ENCODE data around the gene SLC8A1.

The SLC8A1 gene

DNA sequence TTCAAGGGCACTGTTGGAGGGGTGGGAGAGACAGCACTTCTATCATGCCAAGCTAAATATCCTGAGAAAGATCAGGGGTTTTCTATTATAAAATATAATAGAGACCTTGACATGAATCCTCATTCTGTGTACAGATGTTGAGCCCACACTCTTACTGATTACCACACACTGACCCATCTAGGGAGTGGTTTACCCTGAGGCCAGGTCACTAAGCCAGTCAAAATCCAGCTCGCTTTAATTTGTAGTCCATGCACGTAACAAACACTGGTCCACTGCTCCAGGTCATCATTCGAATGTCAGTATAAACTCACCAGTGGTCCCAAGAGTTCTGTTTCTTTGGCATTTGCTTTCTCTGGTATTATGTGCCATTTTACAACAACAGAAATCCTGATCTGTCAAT, 96.4 kb downstream of the SLC8A1 start:
- no peak for DNase-seq (ENCODE audit: low read depth, low spot score)

DNA sequence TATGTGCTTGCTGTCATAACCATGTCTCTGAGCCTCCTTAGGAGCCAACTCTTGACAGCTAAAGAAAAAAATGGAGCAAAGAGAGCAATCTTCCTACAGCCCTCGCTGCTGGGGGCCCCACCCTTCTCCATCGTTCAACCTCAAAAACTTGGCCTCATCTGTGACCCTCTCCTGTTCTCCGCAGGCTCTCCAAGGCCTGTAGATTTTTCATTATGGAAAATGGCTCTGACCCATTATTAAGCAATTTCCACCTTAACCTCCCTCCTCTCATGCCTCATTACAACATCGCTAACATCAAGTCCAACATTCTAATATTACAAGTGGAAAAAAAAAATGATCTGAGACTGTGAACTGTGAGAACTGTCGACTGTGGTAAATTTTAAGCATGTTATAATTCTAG, 98.7 kb downstream of the SLC8A1 start:
- DNase-seq (ENCODE audit: low read depth, low spot score): no peak

DNA sequence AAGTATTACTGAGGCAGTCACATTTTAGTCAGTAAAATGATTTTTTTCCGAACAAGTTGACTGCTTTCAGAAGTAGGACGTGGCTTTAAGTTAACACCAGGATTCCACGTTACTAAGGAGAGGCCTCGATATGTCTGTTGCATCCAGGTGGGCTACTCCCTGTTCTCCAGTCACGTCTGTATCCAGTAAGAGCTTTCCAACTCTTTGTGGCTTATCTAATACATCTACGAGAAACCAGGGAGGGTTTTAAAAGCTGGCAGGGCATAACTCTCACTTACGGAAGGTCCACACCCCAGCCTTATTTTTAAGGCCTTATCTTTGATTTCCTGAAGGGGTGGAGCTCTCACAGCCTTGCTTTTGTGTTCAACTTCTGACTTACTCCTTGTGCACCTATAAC, 99.2 kb downstream of the SLC8A1 start:
- DNase-seq (ENCODE audit: low read depth, low spot score): no peak

DNA sequence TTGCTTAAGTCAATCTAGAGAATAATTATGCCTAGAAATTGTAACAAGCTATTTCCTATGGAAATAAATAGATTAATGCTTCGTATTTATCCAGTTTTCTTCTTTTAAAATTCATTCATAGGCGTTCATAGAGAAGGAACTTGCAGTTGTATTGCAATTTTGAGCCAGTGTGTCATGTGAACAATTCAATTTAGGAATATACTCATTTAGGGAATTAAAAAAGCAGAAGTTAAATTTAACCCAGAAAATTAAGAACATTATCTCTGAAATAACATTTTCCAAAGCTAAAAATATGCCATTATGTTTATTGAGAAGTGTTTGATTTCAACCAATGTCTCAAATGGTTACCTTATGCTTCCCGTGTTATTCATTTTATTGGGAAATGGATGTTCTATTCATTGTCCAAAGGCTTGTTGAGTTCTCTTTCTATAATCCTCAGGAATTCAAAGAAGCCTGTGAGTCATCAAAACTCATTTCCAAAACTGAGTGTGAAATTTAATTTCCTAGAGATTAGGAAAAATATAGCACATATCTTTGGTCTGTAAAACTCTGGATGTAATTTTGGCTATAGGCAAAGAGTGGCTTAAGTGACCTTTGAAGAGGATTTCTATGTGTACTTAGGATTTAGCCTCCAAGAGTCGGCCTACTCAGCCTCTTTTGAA, 99.7 kb downstream of the SLC8A1 start:
- no peak for DNase-seq (ENCODE audit: low read depth, low spot score)

DNA sequence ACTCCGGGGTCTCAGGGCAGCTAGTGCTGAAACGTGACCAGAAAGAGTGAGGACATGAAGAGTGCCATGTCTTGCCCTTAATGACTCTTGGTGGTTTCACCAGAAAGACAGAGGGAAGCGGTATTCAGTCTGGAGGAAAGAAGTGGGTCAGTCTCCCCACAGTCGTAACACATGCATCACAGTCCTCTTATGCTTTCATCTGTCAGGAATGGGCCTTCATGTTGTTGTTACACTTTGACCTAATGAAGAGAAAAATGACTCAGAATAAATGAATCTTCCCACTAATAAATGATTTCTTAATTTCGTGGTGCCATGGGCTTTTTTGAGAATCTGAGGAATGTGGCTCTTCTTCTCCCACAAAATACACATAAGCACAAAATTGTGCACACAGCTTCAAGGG, 103.2 kb downstream of the SLC8A1 start:
- no peak for DNase-seq (ENCODE audit: low read depth, low spot score)

DNA sequence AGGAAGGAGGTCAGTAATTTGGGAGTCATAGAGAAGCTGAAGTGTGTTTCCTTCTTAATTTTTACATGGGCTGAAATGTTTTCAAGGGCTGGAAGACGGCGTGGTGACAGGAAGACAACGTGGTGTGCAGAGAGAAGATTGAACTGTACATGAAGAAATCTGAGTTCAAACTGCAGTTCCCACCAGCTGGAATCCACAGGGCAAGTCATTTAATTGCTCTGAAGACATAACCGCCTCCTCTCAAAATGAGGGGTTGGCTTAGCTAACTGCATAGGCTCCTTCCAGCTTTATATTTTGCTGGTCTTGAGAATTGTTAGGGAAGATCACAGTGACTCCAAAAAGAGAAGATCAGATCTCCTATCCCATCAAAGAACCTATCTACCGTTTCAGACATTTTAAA, 103.9 kb downstream of the SLC8A1 start:
- no peak for DNase-seq (ENCODE audit: low read depth, low spot score)

DNA sequence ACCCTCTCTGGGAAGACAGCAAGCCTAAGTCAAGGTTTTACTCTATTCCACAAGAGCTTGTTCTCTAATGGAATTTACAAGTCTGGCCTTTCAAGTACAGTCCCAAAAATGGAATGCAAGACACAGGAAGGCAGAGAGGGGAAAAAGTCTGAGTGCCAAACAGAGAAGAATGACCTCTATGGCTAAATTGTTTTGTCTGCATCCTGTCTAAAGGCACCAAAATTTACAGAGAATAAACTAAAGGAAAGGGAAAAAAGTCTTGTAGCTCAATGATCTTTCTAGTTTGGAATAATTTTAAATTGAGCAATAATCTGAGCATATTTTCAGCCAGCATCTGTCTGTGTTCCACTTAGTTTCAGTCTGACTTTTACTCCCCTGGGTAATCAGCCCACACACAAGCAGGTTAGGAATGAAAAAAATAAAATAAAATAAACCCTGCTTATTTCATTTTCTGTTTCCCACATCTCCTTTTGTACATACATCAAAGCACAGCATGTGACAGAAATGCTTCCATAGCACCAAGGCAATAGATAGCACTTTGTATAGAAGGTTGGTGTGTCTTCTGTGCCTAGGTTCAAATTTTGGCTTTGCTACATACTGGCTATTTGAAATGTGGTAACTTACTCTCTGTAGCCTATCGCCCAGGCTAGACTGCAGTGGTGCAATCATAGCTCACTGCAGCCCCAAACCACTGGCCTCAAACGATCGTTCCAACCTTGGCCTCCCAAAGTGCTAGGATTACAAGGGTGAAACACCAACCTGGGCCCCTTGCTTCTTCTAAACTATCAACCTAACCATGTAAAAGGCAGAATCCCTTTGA, 105.1 kb downstream of the SLC8A1 start:
- no peak for DNase-seq (ENCODE audit: low read depth, low spot score)

DNA sequence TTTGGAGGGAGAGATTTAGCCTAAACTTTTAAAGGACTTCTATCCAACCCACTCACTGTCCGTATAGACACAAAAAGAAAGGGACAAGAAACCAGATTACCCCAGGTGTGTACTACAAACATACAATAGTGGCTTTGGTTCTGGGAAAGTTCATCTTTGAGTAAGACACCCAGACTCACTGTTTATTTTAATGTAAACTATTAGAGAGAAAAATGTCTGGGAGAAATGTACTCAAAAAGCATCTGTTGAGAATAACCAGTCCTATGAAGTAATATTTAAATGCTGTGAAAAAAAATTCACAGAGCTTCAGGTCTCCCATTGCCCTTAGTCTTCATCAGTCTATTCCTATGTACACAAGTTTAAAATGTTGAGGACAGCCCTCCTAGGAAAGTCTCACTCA, 107.5 kb downstream of the SLC8A1 start:
- DNase-seq (ENCODE audit: low read depth, low spot score): no peak

DNA sequence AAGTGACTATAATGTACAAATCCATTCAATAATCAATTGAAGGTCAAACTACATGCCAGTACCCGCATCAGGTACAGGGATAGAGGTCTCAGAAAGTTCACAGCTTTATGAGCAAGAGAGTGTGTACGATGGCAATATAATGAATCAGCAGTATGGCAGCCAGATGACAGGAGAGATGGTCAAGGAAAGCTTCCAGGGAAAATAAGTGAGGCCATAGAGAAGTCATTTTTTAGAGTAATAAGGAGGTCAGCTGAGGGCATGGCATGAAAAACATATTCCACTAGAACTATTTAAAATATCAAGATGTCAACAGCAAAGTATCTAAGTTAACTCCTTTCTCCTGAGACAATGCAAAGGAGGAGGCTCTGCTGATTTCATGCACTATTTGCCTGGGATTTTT, 108.0 kb downstream of the SLC8A1 start:
- no peak for DNase-seq (ENCODE audit: low read depth, low spot score)

DNA sequence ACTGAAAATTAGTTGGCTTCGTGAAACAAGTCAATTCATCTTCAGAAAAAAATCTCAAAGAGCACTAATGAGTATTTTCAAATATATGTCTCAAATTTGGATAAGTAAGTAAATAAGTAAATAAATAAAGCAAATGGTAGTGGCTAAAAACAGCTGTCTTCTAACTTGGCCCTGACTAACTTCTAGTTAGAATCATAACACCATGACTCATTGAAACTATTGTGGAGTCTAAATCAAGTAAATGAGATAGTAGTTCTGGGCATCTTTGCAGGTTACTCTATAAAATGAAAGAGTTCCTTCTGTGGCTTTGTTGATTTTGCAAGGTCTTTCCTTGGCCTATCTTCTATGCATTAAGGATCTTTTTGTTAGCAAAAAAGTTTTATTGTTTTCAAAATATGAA, 110.7 kb downstream of the SLC8A1 start:
- DNase-seq (ENCODE audit: low read depth, low spot score): no peak

DNA sequence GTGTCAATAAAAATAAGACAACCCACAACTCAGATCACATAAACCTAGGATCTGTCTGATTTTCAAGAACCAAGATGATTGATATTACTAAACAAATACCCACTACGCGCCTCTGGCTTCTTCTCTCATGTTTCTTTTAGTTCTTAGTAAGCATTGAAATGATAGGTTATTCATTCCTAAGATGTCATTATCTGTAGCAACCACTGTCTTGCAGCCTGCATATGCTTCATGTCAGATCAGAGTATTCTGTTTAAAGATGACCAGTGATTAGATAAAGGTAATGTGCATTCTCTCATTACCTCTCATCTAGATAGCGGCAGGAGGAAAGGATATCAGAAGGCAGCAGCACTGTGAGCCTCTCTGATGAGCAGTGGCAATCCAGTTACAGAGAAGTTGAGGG, 112.9 kb downstream of the SLC8A1 start:
- no peak for DNase-seq (ENCODE audit: low read depth, low spot score)

DNA sequence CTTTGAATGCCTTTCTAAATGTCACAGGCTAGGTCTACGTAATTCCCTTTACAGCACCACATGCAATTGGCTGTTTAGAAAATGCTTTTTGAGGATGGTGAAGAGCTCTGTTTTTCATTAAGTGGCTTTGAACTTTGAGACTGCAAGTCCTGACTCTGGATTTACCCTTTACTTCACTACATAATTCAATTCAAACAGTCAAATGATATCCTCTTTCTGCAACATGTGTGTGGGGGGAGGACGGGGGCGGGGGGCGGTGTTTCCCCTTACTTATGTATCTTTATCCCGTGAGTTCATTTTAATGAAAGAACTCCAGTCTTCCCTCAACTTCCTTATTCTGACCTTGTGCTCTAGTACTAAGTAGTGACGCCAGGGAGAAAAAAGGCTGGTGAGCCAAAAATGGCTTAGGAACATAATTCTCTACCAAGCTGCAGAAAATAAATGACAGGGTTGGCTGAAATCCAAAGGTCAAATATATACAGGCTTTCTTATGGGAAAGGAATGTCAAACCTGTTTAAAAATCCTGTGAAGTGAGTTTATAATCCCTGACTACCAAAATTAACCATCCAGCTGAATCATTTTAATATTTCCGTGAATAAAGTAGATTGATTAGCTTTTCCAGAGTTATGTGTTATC, 119.6 kb downstream of the SLC8A1 start:
- DNase-seq (ENCODE audit: low read depth, low spot score): no peak

DNA sequence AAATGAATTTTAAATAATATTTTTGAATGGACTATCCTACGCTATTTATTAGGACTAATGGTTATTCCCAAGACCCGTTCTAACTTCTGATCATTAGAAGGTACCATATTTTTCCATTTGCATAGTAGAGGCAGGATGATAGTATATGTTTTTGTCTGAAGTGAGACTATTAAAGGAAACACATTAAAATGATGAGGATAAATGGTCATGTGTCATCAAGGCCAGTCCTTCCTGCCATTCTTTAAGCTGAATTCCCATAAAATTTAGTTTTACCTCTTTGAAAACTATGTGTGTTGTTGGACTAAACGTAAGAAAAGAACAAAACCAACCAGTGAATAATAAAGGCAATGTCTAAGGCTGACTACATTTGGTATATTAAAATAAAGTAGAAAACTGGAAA, 121.8 kb downstream of the SLC8A1 start:
- DNase-seq (ENCODE audit: low read depth, low spot score): no peak

DNA sequence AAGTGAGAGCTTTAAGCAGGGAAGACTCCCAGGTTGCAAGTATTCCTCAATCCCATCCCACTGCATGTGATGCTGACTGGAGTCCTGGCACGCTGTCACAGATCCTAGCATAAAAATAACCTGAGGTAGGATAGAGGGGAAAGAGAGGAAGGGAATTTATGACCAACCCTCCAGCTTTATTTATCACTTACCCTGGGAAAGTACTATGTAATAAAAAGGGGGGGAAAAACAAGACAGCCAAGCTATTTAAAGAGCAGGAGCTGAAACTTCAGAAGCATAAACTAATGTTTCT, 122.2 kb downstream of the SLC8A1 start:
- no peak for DNase-seq (ENCODE audit: low read depth, low spot score)

DNA sequence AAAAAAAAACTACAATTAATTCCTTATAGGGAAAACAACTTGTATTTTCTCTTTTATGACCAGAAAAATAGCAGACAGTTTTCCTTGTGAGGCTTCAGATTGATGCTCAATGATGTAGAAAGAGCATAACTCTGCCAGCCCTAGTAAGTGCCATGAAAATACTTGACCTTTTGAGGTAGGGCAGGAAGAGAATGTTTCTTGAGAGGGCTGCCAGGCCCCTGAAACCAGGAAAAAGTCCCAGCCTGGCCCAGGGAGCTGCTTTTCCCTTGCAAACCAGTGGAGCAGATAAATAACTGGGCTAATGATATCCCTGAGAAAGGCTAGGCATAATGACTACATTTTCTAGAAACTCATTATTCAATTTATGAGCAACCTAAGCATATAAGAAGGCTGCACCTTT, 126.8 kb downstream of the SLC8A1 start:
- DNase-seq (ENCODE audit: low read depth, low spot score): no peak

DNA sequence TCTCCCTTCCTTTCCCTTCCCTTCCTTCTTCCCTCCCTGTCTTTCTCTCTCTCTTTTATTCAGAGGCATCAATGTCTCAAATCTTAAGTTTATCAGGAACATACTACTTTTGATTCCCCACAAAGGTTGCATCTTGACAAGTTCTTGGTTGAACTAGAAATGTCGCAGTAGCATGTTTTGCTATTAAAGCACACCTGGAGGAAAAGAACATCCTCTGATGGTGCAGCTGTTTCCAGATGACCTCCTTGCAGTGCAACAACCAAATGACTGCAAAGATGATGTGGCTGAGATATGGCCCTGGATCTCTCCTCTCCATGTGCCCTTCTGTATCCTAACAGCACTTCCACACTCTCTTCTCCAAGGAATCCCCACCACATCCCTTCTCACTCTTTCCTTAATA, 127.2 kb downstream of the SLC8A1 start:
- DNase-seq (ENCODE audit: low read depth, low spot score): no peak

DNA sequence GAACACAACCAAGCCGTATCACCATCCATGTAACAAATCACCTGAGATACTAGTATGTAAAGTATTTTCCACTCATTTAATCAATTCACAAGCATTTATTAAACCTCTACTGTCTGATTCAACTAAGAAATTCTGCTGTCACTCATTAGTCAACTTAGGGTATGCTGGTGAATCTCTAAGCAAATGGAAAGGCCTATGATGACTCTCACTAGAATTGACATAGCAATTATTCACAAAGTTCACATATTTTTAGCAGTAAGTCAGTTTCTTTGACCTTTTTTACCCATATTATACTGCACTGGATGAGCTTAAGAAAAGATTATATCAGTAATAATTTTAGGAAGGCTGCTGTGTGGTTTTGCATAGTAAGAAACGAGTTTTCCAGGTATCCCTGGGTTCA, 130.1 kb downstream of the SLC8A1 start:
- DNase-seq (ENCODE audit: low read depth, low spot score): no peak

DNA sequence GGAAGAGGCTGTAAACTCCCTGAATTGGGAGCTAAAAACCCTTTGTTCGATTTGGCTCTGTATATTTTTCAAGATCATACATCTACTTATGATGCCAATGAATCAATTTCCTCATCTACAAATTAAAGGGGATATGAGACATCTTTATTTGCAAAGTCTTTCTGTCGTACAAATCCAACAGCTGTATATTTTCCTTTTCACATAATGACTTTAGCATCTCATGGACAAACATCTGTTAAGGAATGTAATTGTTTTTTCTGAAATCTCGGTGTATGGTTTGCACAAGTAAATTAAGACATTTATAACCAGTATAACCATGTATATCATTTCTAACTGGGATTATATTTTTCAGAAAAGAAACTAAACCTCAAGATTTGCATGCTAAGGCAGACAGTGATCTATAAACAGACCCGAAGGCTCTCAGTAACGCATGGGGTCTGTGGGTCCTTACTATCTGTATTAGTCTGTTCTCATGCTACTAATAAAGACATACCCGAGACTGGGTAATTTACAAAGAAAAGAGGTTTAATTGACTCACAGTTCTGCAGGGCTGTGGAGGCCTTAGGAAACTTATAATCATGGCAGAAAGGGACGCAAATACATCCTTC, 130.8 kb downstream of the SLC8A1 start:
- DNase-seq (ENCODE audit: low read depth, low spot score): no peak

DNA sequence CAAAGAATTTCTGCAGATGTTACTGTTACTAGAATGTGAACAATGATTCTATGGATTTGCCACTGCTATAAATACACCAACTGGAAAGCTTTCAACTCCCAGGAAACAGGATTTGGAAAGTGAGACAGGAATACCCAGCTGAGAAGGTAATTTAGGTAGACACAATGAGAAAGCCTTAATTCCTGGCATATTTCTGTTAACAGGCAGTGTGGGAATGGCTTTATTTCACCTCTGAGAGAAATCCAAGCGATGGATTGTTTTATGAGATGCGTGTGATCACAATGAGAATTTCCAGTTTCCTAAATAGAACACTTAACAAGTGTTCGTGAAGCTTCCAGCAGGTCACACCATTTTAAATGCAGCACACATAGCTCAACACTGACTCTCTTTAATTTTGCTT, 133.0 kb downstream of the SLC8A1 start:
- DNase-seq (ENCODE audit: low read depth, low spot score): no peak

DNA sequence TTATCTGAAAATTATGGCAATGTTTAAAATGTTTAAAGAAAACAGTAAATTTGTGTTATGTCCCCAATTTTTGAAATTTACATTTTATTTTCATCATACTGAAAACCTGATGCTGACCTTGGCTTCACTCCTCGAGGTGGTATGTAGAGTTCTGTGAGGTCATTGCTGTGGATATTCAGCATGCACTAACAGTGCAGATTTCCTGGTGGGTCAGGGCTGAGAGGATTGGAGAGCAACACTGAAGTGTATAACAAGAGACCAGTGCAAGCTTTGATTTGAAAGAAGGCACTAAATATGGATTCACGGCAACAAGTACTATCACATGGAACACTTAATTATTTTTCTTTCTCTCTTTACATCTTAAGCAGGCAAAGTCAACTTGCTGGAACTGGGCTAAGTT, 134.1 kb downstream of the SLC8A1 start:
- no peak for DNase-seq (ENCODE audit: low read depth, low spot score)

DNA sequence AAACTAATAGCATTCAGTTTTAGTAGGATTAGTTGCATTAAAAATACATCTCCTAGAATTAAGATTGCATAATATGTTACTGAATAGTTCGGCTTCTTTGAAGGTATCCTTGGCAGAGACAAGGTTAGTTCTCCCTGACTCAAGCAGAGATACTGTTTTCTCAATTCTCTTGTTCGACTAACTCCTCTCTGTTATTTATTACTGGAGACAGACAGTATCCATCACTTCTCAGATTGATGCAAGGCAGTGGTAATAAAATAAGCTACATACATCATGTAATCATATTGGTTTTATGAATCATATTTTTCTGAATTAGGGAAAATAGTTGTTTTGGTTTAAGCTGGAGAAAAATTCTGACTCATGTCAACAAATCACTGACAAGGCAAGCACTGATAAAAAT, 134.8 kb downstream of the SLC8A1 start:
- no peak for DNase-seq (ENCODE audit: low read depth, low spot score)

DNA sequence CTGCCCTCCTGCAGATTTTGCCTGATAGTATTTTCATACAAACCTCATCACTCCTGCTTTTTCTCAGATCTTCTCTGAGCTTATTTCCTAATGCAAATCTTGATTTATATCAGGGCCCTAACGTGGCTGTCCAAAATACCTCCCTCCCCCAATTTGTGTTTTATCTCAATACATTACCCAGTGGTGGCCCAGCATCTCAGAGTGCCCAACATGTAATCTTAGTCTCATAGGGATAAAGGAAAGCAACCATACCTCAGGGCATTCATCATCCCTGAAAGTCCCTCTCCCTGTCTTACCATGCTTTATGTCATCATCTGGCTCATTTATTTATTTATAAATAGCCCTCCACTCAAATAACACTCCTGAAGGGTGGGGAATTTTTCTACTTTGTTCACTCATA, 135.3 kb downstream of the SLC8A1 start:
- DNase-seq (ENCODE audit: low read depth, low spot score): no peak

DNA sequence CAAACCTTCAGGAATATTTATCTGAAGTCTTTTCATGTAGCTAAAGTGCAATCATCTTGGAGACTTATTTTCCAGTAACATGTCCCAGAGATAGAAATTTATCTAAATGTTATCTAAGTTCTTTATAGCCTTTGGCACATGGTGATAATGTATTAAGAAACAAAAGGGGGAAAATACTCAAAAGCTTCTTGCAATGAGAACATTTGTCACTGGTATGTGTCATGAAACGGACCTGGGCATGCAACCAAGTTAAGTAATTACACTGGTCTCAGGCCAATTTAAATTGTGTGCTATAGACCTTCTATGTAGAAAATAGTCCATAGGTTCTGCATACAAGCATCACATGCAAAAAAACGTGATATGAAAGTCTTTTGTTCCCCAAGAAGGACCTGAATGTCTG, 136.2 kb downstream of the SLC8A1 start:
- no peak for DNase-seq (ENCODE audit: low read depth, low spot score)
